GM12878 (cell line): ENCODE measurements around the gene CFAP97D2. TPM values are rescaled to one million over a fixed set of nuclear protein-coding genes. Genes with fewer than 3 reads are reported as not detected.

Source experiments
- ATAC-seq: fragments of 200-7000 bp; cut with Tn5 transposase; 3 replicates; pipeline ENCODE4 v1.9.1; 2020; ENCODE audit warnings: mild to moderate bottlenecking, moderate library complexity
- BruUV-seq: library from RNA; stranded (reverse); fragments of 400-500 nt; replicated peaks from 2 replicates; lab custom pipeline; 2021; lab: Mats Ljungman, UMichigan
- CTCF ChIA-PET: fragments of 300-600 bp; sonication (Branson Sonifier 250); formaldehyde crosslinking; extraction: SDS; loops from one replicate; lab custom pipeline; 2021; ENCODE audit warnings: inconsistent platforms; lab: Yijun Ruan, JAX
- POLR2A ChIA-PET: fragments of 350-600 bp; formaldehyde crosslinking; extraction: SDS; loops from one replicate; lab custom pipeline; 2021; ENCODE audit warnings: inconsistent platforms; lab: Charles Lee
- RAD21 ChIA-PET: fragments of 300-600 bp; sonication (Branson Sonifier 250); formaldehyde crosslinking; loops from one replicate; lab custom pipeline; 2023; ENCODE audit warnings: antibody characterized with exemption; ENCODE audit not compliant: unreplicated experiment; lab: Charles Lee
- SMC1A ChIA-PET: fragments of 300-600 bp; sonication (Branson Sonifier 250); formaldehyde crosslinking; loops from one replicate; lab custom pipeline; 2023; ENCODE audit not compliant: unreplicated experiment, uncharacterized antibody; lab: Charles Lee
- DNase-seq: peaks from one replicate; pipeline ENCODE4 v3.0.0-alpha.2; 2011; ENCODE audit warnings: low read depth, low spot score
- FAIRE-seq: peaks from 3 replicates; lab custom pipeline; 2011; peaks lifted over from hg19 to GRCh38; lab: Jason Lieb, UNC
- H2AFZ ChIP-seq: 2 replicates; pipeline ENCODE4 v1.6.0; 2011; ENCODE audit warnings: low read depth, low read length, control low read depth; ENCODE audit not compliant: control insufficient read depth
- H3K27ac ChIP-seq: 2 replicates; pipeline ENCODE4 v1.5.1; 2011; ENCODE audit warnings: control low read depth; ENCODE audit not compliant: control insufficient read depth, insufficient read depth
- H3K27me3 ChIP-seq, 2 experiments: replicated peaks in 1 of 2; 2 replicates each; pipeline versions ENCODE4 v1.6.0 to v1.6.1; 2011; ENCODE audit warnings: low read length in 1 of 2; ENCODE audit not compliant: control insufficient read depth in 2 of 2, insufficient read depth in 2 of 2
- H3K36me3 ChIP-seq, 2 experiments: 2 replicates each; pipeline ENCODE4 v1.5.1; 2011; ENCODE audit warnings: low read length in 1 of 2; ENCODE audit not compliant: control insufficient read depth in 2 of 2, insufficient read depth in 2 of 2
- H3K4me1 ChIP-seq: 2 replicates; pipeline ENCODE4 v1.6.1; 2011; ENCODE audit warnings: mild to moderate bottlenecking, low read length, moderate library complexity, mixed read lengths; ENCODE audit not compliant: control insufficient read depth, insufficient read depth
- H3K4me2 ChIP-seq: 2 replicates; pipeline ENCODE4 v1.6.0; 2011; ENCODE audit warnings: control low read depth; ENCODE audit not compliant: control insufficient read depth, insufficient read depth
- H3K4me3 ChIP-seq: fragments of 200-600 bp; sonication (generic); 2 replicates; pipeline ENCODE4 v1.5.1; 2016
- H3K79me2 ChIP-seq: 2 replicates; pipeline ENCODE4 v1.6.0; 2011; ENCODE audit warnings: low read length; ENCODE audit not compliant: control insufficient read depth, insufficient read depth
- H3K9ac ChIP-seq: 2 replicates; pipeline ENCODE4 v1.8.0; 2011; ENCODE audit warnings: low read length, control low read depth, mixed read lengths; ENCODE audit not compliant: control insufficient read depth, insufficient read depth
- H3K9me3 ChIP-seq: replicated peaks from 3 replicates; pipeline ENCODE4 v1.5.1; 2011; ENCODE audit warnings: mild to moderate bottlenecking, low read length; ENCODE audit not compliant: control insufficient read depth, insufficient read depth
- H4K20me1 ChIP-seq: 2 replicates; pipeline ENCODE4 v1.6.0; 2011; ENCODE audit not compliant: control insufficient read depth, insufficient read depth
- CHD1 ChIP-seq: IDR thresholded peaks from 2 replicates; pipeline ENCODE4 v1.6.1; 2012; ENCODE audit warnings: low read depth, low read length, improper control_type of control experiment
- FOS ChIP-seq: IDR thresholded peaks from 3 replicates; pipeline ENCODE4 v1.6.1; 2011; ENCODE audit warnings: borderline replicate concordance; ENCODE audit not compliant: insufficient read length; ENCODE audit errors: extremely low read depth
- JUND ChIP-seq: IDR thresholded peaks from 2 replicates; pipeline ENCODE4 v1.6.1; 2012; ENCODE audit warnings: low read depth, mild to moderate bottlenecking, low read length, improper control_type of control experiment, moderate library complexity
- KDM1A ChIP-seq: fragments of 200-600 bp; sonication (generic); IDR thresholded peaks from 2 replicates; pipeline ENCODE4 v1.6.1; 2016; ENCODE audit warnings: borderline replicate concordance
- PBX3 ChIP-seq: IDR thresholded peaks from 2 replicates; pipeline ENCODE4 v1.6.1; 2011; ENCODE audit warnings: mild to moderate bottlenecking, low read depth, low read length, moderate library complexity; ENCODE audit not compliant: insufficient replicate concordance
- RAD21 ChIP-seq: IDR thresholded peaks from 2 replicates; pipeline ENCODE4 v1.6.1; 2011; ENCODE audit warnings: mild to moderate bottlenecking, low read depth, low read length, moderate library complexity; ENCODE audit not compliant: insufficient read depth
- SREBF2 ChIP-seq: IDR thresholded peaks from 2 replicates; pipeline ENCODE4 v1.6.1; 2012; ENCODE audit warnings: mild to moderate bottlenecking, low read length
- SUPT20H ChIP-seq: IDR thresholded peaks from 2 replicates; pipeline ENCODE4 v1.6.1; 2011; ENCODE audit warnings: low read depth, mild to moderate bottlenecking, low read length, moderate library complexity, borderline replicate concordance; ENCODE audit not compliant: control insufficient read depth
- WGBS: methylation state at CpG from one replicate; pipeline ENCODE4 v1.1.6; 2016; ENCODE audit warnings: low lambda C conversion rate; ENCODE audit not compliant: insufficient replicate concordance, insufficient coverage; ENCODE audit errors: missing lambda C conversion rate; 5-methylcytosine and 5-hydroxymethylcytosine counted together
- in situ Hi-C: fragments of 300-500 bp; cut with MboI; formaldehyde crosslinking; loops from 9 replicates; pipeline ENCODE4 v1.14.3; 2018; ENCODE audit warnings: mixed read lengths
- intact Hi-C: fragments of 100-400 bp; cut with micrococcal nuclease; formaldehyde crosslinking; loops from one replicate; pipeline ENCODE4 v1.14.2; 2022; ENCODE audit not compliant: unreplicated experiment
- polyA plus RNA-seq, 11 experiments: library from polyadenylated mRNA; depleted of rRNA in 4 of 11; unstranded in 6 of 11; stranded (reverse) in 5 of 11; fragments of >200 nt; fragmentation: Nextera tagmentation in 4 of 11; fragmentation: Illumina TruSeq in 1 of 11; extraction: Ambion mirVana in 4 of 11; extraction: Trizol in 1 of 11; gene quantifications; 1 replicate in 1 of 11; 2 replicates in 10 of 11; pipeline versions ENCODE4 v1.2.1 to v1.2.3, GENCODE V29; 2011 to 2016; ENCODE audit warnings: inconsistent platforms in 2 of 11, missing spikeins in 2 of 11, low read depth in 1 of 11
- total RNA-seq, 4 experiments: library from RNA; depleted of rRNA in 3 of 4; stranded (reverse); fragments of >200 nt in 3 of 4; fragmentation: Illumina TruSeq in 1 of 4; extraction: Trizol in 1 of 4; gene quantifications; 2 replicates each; pipeline versions ENCODE4 v1.2.1 to v1.2.3, GENCODE V29; 2013 to 2021
- TF ChIP-seq, protein P1 (sequence below): IDR thresholded peaks from 2 replicates; pipeline ENCODE4 v1.6.1; 2011; ENCODE audit warnings: borderline replicate concordance, low read depth, mild to moderate bottlenecking, moderate library complexity, mixed read lengths, low read length; ENCODE audit not compliant: insufficient read depth; ENCODE audit errors: extremely low read length
- TF ChIP-seq, protein P2 (sequence below): IDR thresholded peaks from 2 replicates; pipeline ENCODE4 v1.6.1; 2012; ENCODE audit warnings: low read depth, low read length, improper control_type of control experiment

The CFAP97D2 gene
- total and polyA plus RNA-seq, 10 of the 15 experiments (the other 5 are each of a cell fraction or from before 2014, with no cell fraction given), result not detected

GRCh38 chr13:114154476-114154875 lies 24.6 kb upstream of the CFAP97D2 start:
- POLR2A ChIA-PET, result no interaction called here
- no peak for FAIRE-seq
- peak; percentile 33 for ATAC-seq

More at GRCh38 chr13:114154476-114154875, 24.6 kb upstream of the CFAP97D2 start:
- ChIA-PET CTCF (no interaction called here), RAD21 (no interaction called here), SMC1A (no interaction called here)
- H3K79me2 ChIP-seq, result no peaks in the 10 kb centered on the region
- intact Hi-C loops, result no loop called here
- WGBS, result 17% methylated on average over 9 of the region's 9 CpGs
- no peak overlapping the region for H2AFZ ChIP-seq
- H3K4me3 ChIP-seq, result no peak overlapping the region
- H4K20me1 ChIP-seq, result no peaks in the 10 kb centered on the region
- no peak overlapping the region for H3K27ac ChIP-seq
- peaks cover 2% of the 10 kb centered on the region for H3K4me1 ChIP-seq
- in situ Hi-C loops, result no loop called here
- no peak for TF ChIP-seq KDM1A
- TF ChIP-seq JUND, result no peak
- no peak for TF ChIP-seq CHD1
- TF ChIP-seq PBX3, result no peak
- no peak for TF ChIP-seq SREBF2
- TF ChIP-seq, protein P1, sequence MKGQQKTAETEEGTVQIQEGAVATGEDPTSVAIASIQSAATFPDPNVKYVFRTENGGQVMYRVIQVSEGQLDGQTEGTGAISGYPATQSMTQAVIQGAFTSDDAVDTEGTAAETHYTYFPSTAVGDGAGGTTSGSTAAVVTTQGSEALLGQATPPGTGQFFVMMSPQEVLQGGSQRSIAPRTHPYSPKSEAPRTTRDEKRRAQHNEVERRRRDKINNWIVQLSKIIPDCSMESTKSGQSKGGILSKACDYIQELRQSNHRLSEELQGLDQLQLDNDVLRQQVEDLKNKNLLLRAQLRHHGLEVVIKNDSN, result no peak
- TF ChIP-seq, protein P2, sequence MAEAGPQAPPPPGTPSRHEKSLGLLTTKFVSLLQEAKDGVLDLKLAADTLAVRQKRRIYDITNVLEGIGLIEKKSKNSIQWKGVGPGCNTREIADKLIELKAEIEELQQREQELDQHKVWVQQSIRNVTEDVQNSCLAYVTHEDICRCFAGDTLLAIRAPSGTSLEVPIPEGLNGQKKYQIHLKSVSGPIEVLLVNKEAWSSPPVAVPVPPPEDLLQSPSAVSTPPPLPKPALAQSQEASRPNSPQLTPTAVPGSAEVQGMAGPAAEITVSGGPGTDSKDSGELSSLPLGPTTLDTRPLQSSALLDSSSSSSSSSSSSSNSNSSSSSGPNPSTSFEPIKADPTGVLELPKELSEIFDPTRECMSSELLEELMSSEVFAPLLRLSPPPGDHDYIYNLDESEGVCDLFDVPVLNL, result no peak
- TF ChIP-seq RAD21, result no peak
- no peak for TF ChIP-seq FOS
- no peak for TF ChIP-seq SUPT20H
- TF ChIP-seq, all 136 proteins: peak for 0
- H3K4me2 ChIP-seq, result no peak overlapping the region
- peaks cover 0 to 3% of the 10 kb centered on the region in 2 experiments; a peak in 1 of 4 replicates for H3K27me3 ChIP-seq
- no peaks in the 10 kb centered on the region for H3K36me3 ChIP-seq
- BruUV-seq, result no TSS peak
- no peak for DNase-seq
- H3K9ac ChIP-seq, result no peak overlapping the region
- H3K9me3 ChIP-seq, result no peaks in the 10 kb centered on the region
